HL-60 (cell line): ENCODE results near the gene MYH10.

Experiments used
- DNase-seq, 2 experiments: peaks; one replicate each; pipeline ENCODE4 v3.0.0-alpha.2; 2010 to 2020; ENCODE audit warnings: low read depth in 1 of 2, low spot score in 1 of 2
- H3K27ac ChIP-seq: fragments of 250-450 bp; sonication (Bioruptor Pico); replicated peaks from 2 replicates; pipeline ENCODE4 v1.5.1; 2020; ENCODE audit warnings: mild to moderate bottlenecking, moderate library complexity
- H3K27me3 ChIP-seq: fragments of 250-450 bp; sonication (Bioruptor Pico); 2 replicates; pipeline ENCODE4 v1.5.1; 2021; ENCODE audit warnings: mild to moderate bottlenecking, moderate library complexity; ENCODE audit not compliant: insufficient read depth, poor library complexity, severe bottlenecking
- H3K4me3 ChIP-seq: replicated peaks from 2 replicates; pipeline ENCODE4 v1.5.1; 2011; ENCODE audit warnings: mild to moderate bottlenecking, control low read depth, low read length; ENCODE audit not compliant: insufficient read depth
- GABPA ChIP-seq: IDR thresholded peaks from 2 replicates; pipeline ENCODE4 v1.6.1; 2012; ENCODE audit warnings: low read depth
- POLR2AphosphoS5 ChIP-seq: IDR thresholded peaks from 2 replicates; pipeline ENCODE4 v1.6.1; 2012; ENCODE audit warnings: low read depth
- SPI1 ChIP-seq: IDR thresholded peaks from 2 replicates; pipeline ENCODE4 v1.6.1; 2012; ENCODE audit warnings: low read depth, mild to moderate bottlenecking, borderline replicate concordance
- TF ChIP-seq, protein P1 (sequence below): IDR thresholded peaks from 2 replicates; pipeline ENCODE4 v1.6.1; 2012; ENCODE audit warnings: low read depth; ENCODE audit not compliant: insufficient replicate concordance
- TF ChIP-seq, protein P2 (sequence below): IDR thresholded peaks from one replicate; pipeline ENCODE4 v1.5.1; 2011; ENCODE audit warnings: low read length, control low read depth, inconsistent platforms; ENCODE audit not compliant: insufficient read depth

Gene MYH10

DNA sequence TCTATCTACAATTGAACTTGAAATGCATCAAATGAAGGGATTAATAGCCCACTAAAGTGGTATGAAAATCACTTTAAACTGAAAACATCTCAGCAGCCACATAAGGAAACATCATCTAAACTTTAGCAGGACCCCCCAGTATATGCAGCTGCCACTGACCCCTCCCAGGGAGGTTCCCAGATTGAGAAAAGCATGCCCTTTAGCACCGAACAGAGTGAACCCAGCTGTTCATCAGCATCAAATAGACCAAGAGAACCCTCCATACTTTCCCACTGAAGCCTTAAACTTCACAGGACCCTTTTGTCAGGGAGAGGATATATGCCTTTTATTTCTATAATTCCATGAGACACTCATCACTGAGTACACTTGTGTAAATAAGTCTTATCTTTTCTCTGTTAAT lies 44.6 kb downstream of the MYH10 start:
- no peaks in the 10 kb centered on the region for H3K27me3 ChIP-seq
- TF ChIP-seq, protein P1, sequence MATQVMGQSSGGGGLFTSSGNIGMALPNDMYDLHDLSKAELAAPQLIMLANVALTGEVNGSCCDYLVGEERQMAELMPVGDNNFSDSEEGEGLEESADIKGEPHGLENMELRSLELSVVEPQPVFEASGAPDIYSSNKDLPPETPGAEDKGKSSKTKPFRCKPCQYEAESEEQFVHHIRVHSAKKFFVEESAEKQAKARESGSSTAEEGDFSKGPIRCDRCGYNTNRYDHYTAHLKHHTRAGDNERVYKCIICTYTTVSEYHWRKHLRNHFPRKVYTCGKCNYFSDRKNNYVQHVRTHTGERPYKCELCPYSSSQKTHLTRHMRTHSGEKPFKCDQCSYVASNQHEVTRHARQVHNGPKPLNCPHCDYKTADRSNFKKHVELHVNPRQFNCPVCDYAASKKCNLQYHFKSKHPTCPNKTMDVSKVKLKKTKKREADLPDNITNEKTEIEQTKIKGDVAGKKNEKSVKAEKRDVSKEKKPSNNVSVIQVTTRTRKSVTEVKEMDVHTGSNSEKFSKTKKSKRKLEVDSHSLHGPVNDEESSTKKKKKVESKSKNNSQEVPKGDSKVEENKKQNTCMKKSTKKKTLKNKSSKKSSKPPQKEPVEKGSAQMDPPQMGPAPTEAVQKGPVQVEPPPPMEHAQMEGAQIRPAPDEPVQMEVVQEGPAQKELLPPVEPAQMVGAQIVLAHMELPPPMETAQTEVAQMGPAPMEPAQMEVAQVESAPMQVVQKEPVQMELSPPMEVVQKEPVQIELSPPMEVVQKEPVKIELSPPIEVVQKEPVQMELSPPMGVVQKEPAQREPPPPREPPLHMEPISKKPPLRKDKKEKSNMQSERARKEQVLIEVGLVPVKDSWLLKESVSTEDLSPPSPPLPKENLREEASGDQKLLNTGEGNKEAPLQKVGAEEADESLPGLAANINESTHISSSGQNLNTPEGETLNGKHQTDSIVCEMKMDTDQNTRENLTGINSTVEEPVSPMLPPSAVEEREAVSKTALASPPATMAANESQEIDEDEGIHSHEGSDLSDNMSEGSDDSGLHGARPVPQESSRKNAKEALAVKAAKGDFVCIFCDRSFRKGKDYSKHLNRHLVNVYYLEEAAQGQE: no peak
- TF ChIP-seq, protein P2, sequence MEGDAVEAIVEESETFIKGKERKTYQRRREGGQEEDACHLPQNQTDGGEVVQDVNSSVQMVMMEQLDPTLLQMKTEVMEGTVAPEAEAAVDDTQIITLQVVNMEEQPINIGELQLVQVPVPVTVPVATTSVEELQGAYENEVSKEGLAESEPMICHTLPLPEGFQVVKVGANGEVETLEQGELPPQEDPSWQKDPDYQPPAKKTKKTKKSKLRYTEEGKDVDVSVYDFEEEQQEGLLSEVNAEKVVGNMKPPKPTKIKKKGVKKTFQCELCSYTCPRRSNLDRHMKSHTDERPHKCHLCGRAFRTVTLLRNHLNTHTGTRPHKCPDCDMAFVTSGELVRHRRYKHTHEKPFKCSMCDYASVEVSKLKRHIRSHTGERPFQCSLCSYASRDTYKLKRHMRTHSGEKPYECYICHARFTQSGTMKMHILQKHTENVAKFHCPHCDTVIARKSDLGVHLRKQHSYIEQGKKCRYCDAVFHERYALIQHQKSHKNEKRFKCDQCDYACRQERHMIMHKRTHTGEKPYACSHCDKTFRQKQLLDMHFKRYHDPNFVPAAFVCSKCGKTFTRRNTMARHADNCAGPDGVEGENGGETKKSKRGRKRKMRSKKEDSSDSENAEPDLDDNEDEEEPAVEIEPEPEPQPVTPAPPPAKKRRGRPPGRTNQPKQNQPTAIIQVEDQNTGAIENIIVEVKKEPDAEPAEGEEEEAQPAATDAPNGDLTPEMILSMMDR: no peak
- TF ChIP-seq SPI1: no peak
- no peak for TF ChIP-seq GABPA
- no peak for TF ChIP-seq POLR2AphosphoS5
- no peak overlapping the region for H3K4me3 ChIP-seq
- H3K27ac ChIP-seq: no peak overlapping the region
- DNase-seq: no peak

DNA sequence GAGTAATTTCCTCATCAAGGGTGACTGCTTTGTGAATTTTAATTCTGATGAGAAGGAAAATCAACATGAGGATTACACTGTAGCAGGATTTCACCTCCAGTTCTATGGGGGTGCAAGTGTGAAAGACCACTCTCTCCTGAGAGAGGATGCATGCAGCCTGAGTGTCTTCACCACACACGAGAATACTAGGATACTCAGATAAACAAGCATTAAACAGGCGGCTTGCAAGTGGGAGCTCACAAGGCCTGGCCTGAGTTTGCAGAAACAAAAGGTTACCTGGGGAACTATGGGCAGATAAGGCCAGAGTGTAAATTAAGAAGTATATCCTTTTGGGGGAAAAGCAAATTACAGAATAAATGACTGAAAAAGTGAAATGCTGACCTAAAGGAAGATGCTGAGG lies 46.6 kb downstream of the MYH10 start:
- H3K4me3 ChIP-seq: no peak overlapping the region
- no peaks in the 10 kb centered on the region for H3K27me3 ChIP-seq
- no peak for TF ChIP-seq POLR2AphosphoS5
- H3K27ac ChIP-seq: no peak overlapping the region
- no peak for DNase-seq

DNA sequence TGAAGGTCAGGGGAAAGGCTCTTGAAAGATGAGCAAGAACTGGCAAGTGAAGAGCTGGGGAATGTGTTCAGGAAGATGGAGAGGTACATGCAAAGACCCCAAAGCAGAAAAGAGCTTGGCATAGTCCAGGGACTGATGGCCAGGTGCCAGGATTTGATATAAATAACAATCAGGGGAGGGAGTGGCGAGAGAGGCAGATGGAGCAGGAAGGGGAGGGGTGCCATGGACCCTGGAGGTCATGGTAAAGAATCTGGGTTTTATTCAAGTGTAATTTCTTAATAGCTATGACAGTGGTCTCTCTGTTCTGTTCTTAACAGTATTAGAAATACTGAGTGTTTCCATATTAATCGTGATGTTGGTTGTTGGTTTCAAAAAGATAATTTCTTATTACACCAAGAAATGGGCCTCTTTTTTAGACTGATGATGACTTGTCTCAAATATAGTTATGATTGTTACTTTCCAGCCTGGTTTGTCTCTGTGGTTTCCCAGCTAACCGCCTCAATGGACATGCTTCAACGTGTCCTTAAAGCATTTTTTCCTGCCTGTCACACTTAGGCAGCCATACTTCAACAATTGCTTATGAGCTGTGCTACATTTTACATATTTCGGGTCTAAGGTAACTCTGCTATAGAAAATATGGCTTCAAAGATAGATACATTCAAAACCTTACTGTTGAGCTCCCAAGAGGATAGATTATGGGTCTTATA lies 49.4 kb downstream of the MYH10 start:
- Histone ChIP-seq H3K27ac (no peak overlapping the region), H3K27me3 (no peaks in the 10 kb centered on the region), H3K4me3 (no peak overlapping the region)
- no peak for DNase-seq
- TF ChIP-seq SPI1: no peak
- TF ChIP-seq, protein P1: no peak

DNA sequence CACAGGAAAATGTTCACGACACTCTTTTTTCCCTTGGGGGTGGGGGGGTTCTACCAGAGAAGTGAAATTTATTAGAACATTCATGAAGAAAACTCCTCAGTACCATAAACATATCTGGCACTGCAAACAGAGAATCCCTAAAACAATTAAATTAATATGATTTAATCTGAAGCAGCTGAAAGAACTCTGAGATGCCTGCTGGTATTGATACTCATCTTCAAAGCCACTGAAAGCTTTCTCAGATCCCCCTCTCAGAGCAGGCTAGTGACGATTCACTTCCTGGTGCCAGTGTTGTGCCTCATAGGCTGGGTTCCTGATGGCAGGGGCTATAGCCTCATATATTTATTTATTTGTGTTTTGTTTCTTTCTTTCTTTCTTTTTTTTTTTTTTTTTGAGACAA lies 52.7 kb downstream of the MYH10 start:
- no peaks in the 10 kb centered on the region for H3K27me3 ChIP-seq
- H3K27ac ChIP-seq: no peak overlapping the region
- TF ChIP-seq POLR2AphosphoS5 (no peak), SPI1 (no peak), GABPA (no peak)
- TF ChIP-seq, protein P2: no peak
- TF ChIP-seq, protein P1: no peak
- DNase-seq: no peak
- no peak overlapping the region for H3K4me3 ChIP-seq
